Endometrium (tissue), 2 donors: ENCODE measurements around the gene MAGI1.
"Not testable (repeated sequence)": the region's sequence is repeated elsewhere in the genome, so short reads cannot be mapped to it uniquely, and the experiment has no call there.

Experiments used
- FAIRE-seq: peaks from 2 replicates; lab custom pipeline; 2012; peaks lifted over from hg19 to GRCh38; lab: Jason Lieb, UNC
- donor health status: control.
- donor health status: control.

The MAGI1 gene

DNA sequence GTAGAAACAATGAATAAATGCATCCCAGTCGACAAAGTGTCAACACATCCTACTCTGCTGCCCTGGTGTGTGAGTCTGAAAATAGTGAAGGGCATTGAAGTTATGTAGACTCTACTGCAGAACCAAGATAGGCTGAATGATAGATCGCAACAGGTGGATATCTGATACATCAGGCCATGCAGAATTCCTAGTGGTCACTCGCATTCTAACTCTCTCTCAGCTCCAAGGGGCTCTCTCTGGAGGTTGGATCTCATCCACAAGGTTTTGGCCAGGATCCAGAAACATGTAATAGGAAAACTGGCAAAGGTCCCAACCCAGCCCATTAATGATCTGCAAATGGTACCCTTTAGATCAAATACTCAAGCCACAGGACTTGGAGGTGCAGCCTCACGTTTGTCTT, 514.1 kb downstream of the MAGI1 start:
- no peak for FAIRE-seq

DNA sequence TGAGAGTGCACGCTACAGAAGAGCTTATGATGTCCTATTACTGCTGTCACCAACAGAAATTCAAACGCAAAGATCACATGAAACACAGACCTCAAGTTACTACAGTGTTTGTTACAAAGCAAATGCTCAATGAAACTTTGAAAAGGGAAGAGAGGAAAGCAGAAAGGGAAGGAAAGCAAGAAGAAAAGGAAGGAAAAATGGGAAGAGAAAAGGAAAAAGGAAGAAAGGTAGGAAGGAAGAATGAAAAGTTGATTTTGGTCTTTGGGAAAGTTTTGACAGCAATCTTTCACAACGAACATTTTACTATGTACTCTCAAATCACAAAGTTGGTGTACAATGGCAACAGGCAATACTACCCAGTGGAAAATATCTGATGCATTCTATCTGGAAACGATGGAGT, 514.8 kb downstream of the MAGI1 start:
- no peak for FAIRE-seq

- FAIRE-seq, result no peak
Observed at GRCh38 chr3:65521032-65521431, 517.7 kb downstream of the MAGI1 start.

DNA sequence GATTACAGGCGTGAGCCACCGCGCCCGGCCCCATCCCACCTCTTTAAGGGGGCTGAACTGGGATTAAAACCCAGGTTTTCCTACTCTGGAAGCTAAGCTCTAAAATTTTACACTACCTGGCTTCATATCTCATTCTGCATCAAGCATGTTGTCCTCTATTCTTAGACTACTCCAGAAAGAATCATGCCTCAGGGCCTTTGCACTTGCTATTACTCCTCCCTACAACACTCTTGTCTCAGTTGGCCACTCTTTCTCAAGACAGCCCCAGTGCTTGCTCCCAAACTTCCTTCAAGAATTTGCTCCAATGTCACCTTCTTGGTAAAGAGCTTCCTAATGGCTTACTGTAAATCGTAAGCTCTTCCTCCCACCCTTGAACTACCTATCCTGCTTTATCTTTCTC, 521.7 kb downstream of the MAGI1 start:
- FAIRE-seq, result no peak

GRCh38 chr3:65514317-65514716, 524.4 kb downstream of the MAGI1 start:
- not testable (repeated sequence) for FAIRE-seq

DNA sequence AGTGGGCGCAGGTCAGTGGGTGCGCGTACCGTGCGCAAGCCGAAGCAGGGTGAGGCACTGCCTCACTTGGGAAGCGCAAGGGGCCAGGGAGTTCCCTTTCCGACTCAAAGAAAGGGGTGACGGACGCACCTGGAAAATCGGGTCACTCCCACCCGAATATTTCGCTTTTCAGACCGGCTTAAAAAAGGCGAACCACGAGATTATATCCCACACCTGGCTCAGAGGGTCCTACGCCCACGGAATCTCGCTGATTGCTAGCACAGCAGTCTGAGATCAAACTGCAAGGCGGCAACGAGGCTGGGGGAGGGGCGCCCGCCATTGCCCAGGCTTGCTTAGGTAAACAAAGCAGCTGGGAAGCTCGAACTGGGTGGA, 529.3 kb downstream of the MAGI1 start:
- not testable (repeated sequence) for FAIRE-seq

DNA sequence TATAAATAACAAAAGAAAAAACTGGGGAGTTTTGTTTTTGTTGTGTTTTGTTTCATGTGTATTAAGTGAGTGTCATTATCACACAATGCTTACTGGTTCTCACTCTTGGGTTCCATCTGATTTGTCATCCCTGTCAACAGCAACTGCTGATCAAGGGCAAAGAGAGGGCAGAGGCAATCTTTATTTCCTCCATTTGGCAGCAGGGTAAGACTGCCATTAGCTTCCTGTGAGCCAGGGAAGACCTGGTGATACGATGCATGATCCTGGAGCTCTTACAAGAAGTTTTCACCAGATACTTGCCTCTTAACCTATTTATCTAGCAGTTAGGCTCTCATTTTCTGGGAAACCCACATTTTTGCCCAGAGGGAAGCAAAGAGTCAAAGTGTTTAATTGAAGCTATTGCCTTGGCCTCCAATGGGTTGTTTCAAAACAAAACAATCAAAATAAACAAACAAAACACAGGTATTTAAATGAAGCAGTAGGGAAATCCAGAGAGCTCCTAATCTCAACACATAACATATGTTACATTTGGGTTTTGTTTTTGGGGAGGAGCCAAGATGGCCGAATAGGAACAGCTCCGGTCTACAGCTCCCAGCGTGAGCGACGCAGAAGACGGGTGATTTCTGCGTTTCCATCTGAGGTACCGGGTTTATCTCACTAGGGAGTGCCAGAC, 529.8 kb downstream of the MAGI1 start:
- FAIRE-seq, result no peak

- no peak for FAIRE-seq
Observed at GRCh38 chr3:65507437-65507836, 531.3 kb downstream of the MAGI1 start.

GRCh38 chr3:65503776-65504175, 534.9 kb downstream of the MAGI1 start:
- FAIRE-seq, result no peak

DNA sequence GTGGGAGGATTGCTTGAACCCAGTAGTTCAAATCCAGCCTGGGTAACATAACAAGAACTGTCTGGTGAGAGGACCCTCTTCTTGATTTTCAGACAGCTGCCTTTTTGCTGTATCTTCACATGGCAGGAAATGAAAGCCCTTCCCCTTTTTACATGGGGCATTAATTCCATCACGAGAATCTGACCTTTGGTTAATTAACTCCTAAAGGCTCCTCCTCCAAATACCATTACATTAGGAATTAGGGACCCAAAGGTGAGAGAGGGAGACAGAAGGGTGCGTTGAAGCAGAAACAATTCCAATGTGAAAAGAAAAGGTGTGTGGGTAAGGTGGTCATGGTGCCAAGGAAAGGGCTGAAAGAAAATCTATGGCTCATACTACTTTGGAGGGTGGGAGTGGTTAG, 536.2 kb downstream of the MAGI1 start:
- FAIRE-seq, result no peak

DNA sequence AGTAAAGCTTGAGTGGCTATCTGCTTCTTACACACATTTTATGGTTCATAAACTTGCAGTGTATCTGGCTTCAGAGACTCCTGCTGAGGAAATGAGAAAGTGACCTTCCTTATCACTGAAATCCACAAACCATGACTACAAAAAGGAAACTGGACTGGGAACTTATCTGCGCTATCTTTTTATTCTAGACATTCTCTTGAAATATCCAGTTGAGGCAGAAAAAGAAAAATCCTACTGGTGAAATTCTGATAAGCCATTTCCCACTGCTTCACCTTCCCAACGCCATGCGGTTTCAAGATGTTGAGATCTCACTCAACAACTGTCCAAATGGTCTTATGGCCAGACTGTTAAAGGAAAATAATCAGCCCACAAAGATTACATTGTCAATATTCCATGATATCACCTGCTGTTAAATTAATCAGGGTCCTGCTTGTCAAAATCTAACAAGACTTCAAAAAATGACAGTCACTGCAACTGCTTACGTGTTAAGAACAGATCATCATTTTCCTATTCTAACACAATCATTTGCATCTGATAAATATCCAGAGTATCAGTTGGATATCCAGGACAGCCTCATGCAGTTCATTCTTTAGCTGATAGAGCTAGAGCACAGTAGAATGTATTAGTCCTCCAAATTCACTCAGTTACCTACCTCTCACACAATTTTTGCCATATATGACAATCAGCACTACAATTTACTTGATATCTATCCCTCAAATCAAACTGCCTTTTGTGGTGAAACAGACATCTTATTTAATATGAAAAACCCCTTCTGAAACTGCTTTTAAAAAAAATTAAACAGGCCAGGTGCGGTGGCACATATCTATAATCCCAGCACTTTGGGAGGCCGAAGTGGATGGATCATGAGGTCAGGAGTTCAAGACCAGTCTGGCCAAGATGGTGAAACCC, 538.1 kb downstream of the MAGI1 start:
- FAIRE-seq, result no peak

DNA sequence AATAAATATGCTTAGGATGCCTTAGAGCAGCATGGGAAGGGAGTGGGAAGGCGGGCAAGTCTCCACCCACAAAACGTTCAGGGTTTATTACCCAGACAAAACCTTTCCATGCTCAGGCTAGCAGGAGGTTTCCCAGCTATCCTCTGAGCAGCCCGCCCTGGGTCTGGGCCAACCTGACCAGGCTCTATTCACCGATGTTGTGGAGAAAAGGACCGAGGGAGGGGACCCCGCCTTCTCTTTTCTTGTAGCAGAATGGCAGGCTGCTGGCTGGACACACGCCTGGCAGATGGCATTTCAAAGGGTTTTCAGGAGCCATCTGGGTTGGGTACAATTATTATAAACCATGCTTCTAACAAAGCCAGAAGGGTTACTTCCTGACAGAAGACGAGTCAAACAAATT, 540.9 kb downstream of the MAGI1 start:
- no peak for FAIRE-seq

DNA sequence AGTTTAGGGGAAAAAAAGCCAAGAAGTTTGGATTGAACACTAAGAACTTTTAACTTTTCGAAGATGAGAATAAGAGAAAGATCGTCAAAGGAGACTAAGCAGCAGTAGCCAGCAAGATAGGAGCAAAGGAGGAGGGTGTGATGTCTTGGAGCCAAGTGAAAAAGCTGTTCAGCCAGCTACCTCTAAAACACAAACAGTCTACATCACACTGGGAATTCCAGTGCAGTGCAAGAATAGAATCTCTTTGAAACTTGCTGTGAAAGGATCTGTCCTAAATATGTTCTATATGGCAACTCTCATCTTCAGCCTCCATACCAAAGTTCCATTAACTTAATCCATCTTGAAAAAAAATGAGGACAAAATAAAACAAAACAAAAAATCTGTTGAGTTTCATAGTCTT, 541.5 kb downstream of the MAGI1 start:
- no peak for FAIRE-seq

DNA sequence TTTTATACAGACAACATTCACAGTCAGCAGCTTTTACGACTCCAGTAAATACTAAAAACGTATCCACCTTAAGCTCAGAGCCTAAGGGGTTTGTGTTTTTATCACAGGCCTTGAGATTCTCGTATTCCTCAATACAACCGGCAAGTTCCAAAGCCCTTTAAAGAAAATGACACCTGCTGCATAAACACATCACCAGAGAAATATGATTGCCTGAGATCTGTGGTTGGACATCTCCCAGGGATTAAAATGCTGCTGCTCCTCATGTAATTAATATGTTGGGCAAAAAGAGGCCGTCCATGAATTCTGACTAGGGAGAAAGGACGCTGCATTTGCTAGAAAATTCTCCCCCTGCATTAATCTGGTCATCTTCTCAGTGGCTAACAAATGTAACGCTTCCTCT, 544.8 kb downstream of the MAGI1 start:
- no peak for FAIRE-seq

DNA sequence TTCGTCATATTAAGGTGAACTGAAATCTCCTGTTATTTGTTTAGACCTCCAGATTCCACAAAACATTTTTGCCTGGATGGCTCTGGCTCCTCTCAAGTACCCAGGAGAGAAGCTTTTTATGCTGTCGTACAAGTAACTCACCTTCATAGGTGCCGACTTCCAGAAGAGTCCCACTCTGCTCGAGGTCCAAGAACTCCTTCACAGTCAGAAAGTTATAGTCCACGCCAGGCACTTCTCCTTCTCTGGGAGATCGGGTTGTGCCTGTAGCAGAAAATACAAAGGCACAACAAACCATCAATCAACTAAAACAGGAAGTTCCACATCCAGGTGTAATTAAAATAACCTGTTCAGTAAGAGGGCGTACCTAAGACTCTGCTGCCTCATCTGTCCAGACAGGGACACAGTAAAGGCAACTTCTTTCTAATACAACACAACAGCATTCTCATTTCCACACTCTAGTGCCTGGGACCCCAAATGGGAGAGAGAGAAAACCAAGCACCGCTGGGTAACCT, 545.3 kb downstream of the MAGI1 start:
- FAIRE-seq, result no peak

DNA sequence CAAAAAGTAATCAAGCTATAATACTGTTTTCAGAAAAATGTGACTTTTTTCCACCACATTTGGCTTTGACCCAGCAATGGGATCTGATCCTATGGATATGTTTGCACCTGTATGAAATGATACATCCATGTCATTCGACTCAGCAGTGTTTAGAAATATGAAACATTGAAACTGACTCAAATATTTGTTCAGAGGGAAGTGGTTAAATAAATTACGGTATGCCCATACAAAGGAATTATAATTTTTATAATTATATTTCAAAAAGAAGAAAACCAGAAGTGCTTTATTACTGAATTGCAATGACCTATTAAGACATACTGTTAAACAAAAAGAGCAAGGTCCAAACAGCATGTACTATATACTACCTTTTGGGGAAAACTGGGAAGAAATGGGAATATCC, 546.5 kb downstream of the MAGI1 start:
- FAIRE-seq, result no peak

- no peak for FAIRE-seq
Observed at GRCh38 chr3:65490114-65490513, 548.6 kb downstream of the MAGI1 start.

DNA sequence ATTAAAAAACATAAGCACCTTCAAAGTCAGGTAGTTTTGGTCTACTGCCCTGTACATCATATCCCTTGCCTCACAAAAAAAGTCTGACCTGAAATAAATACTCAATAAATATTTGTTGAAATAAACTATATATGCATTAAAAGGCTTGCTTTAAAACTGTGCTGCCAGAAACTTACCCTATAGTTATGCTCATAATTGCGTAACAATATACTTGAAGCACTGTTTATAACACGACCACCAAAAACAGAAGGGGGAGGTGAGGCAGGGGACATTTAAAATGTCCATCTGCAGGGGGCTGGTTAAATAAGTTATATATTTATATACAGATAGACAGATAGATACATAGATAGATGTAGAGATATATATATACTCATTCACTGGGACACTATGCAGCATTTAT, 549.5 kb downstream of the MAGI1 start:
- FAIRE-seq, result no peak

DNA sequence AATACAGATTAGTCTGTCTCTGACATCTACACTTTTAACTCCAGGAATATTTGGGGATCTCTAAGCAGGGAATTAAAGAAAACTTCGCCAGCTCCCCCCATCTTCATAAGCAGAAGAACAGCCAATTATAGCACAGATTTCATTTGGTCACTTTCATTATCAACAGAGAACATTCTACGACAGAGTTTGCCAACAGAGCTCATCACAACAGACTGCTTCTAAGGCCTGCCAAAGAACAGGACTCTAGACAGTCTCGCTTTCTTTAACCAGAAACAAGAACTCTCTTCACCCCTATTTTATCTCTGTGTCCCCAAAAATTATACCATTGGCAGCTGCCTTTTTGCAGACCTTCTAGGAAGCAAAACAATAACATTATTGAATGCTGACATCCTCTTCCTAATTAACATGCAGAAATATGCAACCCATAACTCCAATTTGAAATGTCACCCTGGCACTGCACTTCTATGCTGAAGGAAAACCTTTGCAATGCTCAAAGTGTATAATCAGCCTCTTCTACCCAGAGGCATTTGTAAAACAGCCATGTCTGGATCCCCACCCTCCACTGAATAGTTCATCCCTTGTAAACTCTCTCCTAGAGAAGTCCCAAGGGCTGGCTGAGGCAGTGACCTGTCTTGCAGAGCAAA, 552.8 kb downstream of the MAGI1 start:
- FAIRE-seq, result no peak

GRCh38 chr3:65484964-65485363, 553.8 kb downstream of the MAGI1 start:
- FAIRE-seq, result no peak

GRCh38 chr3:65483480-65483879, 555.2 kb downstream of the MAGI1 start:
- peak; percentile 82 for FAIRE-seq

- no peak for FAIRE-seq
Observed at GRCh38 chr3:65483011-65483410, 555.7 kb downstream of the MAGI1 start.

DNA sequence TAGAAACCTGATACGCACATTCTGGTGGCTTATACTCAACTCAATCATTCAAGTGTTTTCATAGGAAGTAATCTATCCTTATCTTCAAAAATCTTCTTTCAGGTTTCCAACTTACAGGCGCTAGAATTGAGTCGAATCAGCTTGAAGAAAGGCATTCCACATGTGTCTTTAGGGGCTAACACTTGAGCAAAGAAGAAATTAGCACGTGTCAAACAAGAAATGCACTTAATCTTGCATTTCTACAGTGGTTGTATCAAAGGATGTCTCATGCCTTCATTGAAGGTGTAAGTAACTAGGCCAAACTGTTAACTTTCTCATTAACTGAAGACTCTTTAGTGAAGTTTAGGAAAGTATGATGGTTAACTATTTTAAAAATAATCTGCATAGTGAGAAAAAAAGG, 557.6 kb downstream of the MAGI1 start:
- no peak for FAIRE-seq
